Esophagus muscularis mucosa (tissue), 3 donors: ENCODE results near the gene TRMT44.

ENCODE experiments used
- CTCF ChIP-seq, 3 experiments: fragments of 200-600 bp in 2 of 3; fragments of 450-650 bp in 1 of 3; sonication (generic) in 2 of 3; IDR thresholded peaks; one replicate each; pipeline ENCODE4 v1.5.1; 2017 to 2019; ENCODE audit warnings: antibody characterized with exemption in 3 of 3, mild to moderate bottlenecking in 2 of 3, moderate library complexity in 1 of 3
- POLR2A ChIP-seq: fragments of 450-650 bp; IDR thresholded peaks from one replicate; pipeline ENCODE4 v1.6.1; 2017; ENCODE audit warnings: antibody characterized with exemption, moderate library complexity, mild to moderate bottlenecking, low read depth

- TF ChIP-seq CTCF (IDR thresholded peaks at IDR 0.05) (no peak), POLR2A (no peak)
These were observed 82.6 kb downstream of the TRMT44 start for GRCh38 chr4:8523175-8523574.
